Measurements from ENCODE around the gene ACTN2.

DNA sequence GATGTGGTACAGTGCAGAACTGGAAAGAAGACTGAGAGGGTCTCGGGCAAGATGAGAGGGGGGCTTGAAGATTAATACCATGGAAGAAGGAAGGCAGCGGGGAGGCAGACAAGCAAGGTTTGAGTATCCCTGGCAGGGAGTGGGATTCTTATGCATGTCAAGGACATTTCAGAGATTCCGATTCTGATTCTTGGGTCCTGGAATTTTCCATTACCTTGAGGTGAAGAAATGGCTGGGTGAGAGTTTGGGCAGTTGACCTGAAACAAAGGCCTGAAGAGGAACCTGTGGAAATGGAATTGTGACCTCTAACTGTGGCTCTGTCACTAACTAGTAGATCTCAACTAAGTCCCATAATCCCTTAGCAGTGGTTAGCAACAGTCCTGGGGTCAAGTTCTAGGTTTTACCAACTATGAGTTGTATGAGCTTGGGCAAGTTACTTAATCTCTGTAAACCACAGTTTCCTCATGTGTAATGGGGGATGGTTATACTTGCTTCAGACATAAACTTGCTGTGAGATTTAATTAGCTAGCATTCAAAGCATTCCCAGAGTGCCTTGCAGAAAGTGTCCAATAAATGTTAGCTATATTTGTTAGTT is 8.6 kb upstream of the ACTN2 start:
- TF ChIP-seq, protein P1, sequence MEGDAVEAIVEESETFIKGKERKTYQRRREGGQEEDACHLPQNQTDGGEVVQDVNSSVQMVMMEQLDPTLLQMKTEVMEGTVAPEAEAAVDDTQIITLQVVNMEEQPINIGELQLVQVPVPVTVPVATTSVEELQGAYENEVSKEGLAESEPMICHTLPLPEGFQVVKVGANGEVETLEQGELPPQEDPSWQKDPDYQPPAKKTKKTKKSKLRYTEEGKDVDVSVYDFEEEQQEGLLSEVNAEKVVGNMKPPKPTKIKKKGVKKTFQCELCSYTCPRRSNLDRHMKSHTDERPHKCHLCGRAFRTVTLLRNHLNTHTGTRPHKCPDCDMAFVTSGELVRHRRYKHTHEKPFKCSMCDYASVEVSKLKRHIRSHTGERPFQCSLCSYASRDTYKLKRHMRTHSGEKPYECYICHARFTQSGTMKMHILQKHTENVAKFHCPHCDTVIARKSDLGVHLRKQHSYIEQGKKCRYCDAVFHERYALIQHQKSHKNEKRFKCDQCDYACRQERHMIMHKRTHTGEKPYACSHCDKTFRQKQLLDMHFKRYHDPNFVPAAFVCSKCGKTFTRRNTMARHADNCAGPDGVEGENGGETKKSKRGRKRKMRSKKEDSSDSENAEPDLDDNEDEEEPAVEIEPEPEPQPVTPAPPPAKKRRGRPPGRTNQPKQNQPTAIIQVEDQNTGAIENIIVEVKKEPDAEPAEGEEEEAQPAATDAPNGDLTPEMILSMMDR (IDR thresholded peaks at IDR 0.05): no peak
- no peak for TF ChIP-seq POLR2A (IDR thresholded peaks at IDR 0.05)

Measured in tibial nerve (tissue), 3 donors.